ENCODE results near the gene MT1F.

The MT1F gene

GRCh38 chr16:56700195-56700594 lies 42.4 kb downstream of the MT1F start:
- DNase-seq (ENCODE audit: low read depth): no peak

GRCh38 chr16:56700631-56701030 lies 42.9 kb downstream of the MT1F start:
- DNase-seq (ENCODE audit: low read depth): no peak

- DNase-seq (ENCODE audit: low read depth): no peak
Observed at GRCh38 chr16:56701534-56701933, 43.8 kb downstream of the MT1F start.

- no peak for DNase-seq (ENCODE audit: low read depth)
Observed at GRCh38 chr16:56702836-56703235, 45.1 kb downstream of the MT1F start.
